NCI-H187 (cell line): ENCODE data around the gene MARVELD1.
A peak's percentile ranks its signal among the peaks of the same experiment; 100 is the strongest.

ENCODE experiments used
- DNase-seq, 2 experiments: peaks; one replicate each; lab custom pipeline; 2025; lab: John Stamatoyannopoulos, UW

Gene MARVELD1

GRCh38 chr10:97721871-97722780 lies 8.6 kb downstream of the MARVELD1 start:
- no peak for DNase-seq

GRCh38 chr10:97723001-97723400 lies 9.5 kb downstream of the MARVELD1 start:
- no peak for DNase-seq

DNA sequence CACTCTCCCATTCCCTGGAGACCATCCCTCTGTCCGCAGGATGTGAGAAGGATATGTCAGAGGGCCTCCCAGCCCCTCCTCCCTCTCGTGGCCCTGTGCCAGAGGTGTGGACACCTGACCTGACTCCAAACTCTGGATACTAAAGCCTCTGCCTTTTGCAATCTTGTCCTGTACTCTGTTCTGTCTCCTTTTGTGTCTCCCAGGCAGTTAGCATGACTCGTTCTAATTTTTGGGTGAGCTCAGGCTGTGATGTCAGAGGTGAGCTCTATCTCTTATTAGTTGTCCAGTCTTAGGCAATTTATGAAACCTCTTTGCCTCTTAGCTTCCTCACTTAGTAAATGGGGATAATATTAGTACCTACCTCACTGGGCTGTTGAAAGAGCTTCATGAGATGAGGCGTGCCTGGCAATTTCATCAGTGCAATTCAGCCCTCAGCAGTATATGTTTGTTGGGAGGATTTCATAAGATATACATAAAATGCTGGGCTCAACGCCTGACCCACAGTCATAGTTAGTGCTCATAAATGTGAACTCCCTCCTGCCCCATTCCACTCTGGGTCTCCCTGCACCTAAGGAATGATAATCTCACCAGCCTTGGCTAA lies 10.9 kb downstream of the MARVELD1 start:
- no peak for DNase-seq

DNA sequence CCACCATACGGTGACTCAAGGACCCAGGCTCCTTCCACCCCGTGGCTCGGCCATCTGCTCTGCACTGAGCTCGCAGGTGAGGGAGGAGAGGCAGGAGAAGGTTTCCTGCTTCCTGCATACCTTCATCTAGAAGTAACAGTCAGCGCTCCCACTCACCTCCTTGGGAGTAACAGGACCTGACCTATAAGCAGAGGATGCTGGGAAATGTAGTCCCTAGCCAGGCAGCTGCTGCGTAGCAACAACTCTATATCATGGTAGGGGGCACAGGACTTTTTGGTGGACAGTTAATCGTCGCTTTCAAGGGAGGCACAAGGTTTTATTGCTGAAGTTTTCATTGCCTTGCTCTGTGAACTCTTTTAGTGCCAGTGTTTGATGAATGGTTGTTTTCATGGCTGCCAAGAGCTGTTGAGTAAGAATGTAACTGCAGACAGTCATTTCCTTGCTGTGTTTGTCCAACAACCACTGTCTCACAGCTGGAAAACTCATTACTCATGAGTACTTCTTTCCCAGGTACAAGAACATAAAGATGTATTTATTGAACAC lies 13.2 kb downstream of the MARVELD1 start:
- DNase-seq, result no peak

GRCh38 chr10:97729014-97729413 lies 15.5 kb downstream of the MARVELD1 start:
- DNase-seq, result no peak

- peak in 1 of 2 experiments; percentile 24 for DNase-seq
Observed at GRCh38 chr10:97731346-97732051, 18.0 kb downstream of the MARVELD1 start.

DNA sequence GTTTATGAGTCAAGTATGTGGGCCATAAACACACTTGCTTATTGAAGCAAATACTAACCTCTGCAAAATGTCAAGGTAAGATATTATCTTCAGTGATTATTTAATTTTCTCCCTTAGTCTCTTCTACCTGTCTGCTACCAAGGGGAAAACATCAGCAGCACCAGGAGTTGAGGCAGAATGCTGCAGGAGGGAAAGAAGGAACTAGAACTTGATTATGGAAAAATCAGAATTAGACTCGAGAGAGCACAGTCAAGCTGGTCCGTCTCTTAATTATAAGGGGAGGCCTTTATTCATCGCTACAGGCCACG lies 18.5 kb downstream of the MARVELD1 start:
- DNase-seq, result no peak

DNA sequence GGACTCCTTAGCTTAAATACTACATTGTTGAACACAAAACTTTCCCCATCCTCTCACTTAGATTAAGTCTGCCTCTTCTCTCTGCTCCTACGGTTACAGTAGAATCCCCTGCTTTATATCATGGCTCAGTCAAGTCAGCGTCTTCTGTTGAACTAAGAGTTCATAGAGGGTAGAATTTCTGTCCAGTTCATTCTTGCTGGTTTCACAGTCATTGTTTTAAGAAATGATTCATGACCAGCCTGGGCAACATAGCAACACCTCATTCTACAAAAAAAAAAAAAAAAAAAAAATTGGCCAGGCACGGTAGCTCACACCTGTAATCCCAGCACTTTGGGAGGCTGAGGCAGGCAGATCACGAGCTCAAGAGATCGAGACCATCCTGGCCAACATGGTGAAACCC lies 19.7 kb downstream of the MARVELD1 start:
- no peak for DNase-seq

DNA sequence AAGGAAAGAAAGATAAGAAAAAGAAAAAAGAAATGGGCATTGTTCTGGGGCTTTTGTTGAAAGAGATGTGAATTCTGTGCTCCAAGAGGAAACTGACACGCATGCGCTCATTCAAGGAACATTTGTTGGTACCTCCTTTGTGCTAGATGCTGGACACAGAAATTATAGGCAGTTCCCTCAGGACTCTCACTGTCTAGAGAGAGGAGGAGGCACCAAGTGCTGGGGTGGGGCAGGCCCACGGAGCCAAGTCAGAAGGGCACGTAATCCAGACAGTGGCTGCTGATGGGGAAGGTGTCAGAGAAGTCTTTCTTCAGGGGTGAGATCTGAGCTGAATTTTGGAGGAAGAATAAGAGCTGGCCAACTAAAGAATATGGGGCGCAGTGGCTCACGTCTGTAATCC lies 20.5 kb downstream of the MARVELD1 start:
- DNase-seq, result no peak

GRCh38 chr10:97736403-97736901 lies 22.9 kb downstream of the MARVELD1 start:
- no peak for DNase-seq

DNA sequence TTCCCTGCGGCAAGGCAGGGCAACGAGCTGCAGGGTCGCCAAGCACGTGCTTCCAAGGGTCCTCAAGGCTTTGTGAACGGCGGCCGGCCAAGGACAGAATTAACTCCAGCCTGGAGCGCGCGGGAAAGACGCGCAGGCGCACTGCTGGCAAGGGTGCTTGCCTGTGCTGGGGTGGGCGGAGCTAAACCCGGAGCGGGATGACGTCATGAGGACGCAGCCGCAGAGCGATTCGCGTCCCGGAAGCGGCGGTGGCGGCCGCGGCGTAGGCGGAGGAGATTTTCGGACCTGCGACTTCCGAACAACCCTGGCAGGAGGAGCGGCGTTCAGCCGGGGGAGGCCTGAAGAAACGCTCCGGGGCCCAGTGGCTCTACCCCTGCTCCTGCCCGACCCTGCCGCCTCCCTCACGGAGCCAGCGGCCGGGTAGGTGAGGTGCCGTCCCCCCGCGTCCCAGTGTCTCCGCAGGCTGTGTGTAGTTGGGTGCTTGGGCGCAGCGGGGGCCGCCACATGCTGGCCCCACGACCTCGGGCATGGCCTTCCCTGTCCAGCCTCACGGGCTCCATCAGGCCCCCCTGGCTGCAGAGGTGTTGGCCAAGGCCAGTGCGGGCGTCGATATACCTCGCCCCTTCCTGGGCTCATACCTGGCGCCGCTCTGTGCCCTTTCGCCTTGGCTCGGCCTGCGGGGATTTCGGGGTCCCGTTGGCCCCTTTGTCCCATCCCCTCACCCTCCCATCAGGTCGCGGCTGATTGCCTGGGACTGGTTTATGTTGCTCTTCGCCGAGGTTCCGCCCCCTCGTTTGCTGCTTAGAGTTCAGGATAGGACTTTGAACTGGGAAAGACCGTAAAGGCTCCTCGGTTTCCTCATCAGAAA lies 23.6 kb downstream of the MARVELD1 start, which contains the start of gene ZFYVE27:
TSS of gene ZFYVE27 (plus strand) at position 227 of the 868 bp plus-strand sequence. CDS start 1,350 bp downstream, outside the sequence.
- peak; percentile 59 to 80 for DNase-seq

DNA sequence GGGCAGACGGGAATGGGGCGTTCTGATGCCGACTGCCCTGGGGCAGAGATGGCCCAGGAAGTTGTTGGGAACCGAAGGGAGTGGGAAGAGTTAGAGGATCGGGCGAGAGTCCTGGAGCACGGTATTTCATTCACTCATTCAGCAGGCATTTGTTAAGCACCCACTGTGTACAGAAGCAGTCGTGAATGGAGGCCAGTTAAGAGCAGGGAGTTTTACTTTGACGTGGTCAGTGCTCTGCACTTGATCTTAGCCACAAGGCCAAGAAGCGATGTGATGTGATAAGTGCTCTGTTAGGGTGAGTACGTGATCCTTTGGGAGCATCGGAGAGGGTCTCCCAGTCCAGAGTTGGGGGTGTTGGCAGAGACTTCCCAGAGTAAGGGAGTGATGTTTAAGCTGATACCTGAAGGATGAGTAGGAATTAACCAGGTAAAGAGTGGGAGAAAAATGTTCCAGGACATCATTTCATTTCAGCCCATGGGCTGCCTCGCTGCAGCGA lies 24.3 kb downstream of the MARVELD1 start:
- DNase-seq, result no peak

- no peak for DNase-seq
Observed at GRCh38 chr10:97738616-97739015, 25.1 kb downstream of the MARVELD1 start.

GRCh38 chr10:97740613-97741012 lies 27.1 kb downstream of the MARVELD1 start:
- DNase-seq, result no peak

DNA sequence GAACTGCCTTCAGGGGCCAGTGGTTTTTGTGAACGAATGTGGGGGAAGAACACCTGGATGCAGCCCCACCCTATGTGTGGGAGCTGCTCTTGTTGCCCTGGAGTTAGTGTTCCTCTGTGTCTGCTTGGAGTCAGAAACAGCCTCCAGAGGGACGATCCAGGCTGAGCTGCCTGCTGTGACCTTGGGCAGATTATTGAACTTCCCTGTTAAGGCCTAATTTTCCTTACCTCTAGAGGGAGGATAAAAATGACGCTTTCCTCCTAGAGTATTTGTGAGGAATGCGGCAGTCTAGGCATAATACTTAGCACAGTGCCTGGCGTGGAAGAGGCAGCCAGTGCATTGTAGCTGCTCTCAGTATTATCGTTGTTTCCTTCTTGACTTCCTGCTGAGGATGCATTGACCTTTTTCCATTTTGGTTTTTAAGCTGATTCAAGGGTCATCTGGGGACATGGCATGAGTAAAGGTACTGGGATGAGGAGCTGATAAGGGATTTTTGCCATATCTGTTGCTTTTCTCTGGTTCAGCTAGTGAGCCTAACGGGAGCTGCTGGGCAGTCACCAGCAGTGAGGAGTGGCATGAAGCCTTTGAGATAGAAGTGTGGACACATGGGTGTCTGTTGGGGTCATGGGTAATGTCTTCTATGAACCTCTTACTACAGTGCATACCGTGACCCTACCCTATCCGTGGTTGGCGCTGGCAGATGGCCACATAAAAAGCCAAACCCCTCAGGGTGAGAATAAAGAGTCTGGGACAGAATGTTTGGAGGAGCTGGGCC lies 29.8 kb downstream of the MARVELD1 start:
- no peak for DNase-seq

DNA sequence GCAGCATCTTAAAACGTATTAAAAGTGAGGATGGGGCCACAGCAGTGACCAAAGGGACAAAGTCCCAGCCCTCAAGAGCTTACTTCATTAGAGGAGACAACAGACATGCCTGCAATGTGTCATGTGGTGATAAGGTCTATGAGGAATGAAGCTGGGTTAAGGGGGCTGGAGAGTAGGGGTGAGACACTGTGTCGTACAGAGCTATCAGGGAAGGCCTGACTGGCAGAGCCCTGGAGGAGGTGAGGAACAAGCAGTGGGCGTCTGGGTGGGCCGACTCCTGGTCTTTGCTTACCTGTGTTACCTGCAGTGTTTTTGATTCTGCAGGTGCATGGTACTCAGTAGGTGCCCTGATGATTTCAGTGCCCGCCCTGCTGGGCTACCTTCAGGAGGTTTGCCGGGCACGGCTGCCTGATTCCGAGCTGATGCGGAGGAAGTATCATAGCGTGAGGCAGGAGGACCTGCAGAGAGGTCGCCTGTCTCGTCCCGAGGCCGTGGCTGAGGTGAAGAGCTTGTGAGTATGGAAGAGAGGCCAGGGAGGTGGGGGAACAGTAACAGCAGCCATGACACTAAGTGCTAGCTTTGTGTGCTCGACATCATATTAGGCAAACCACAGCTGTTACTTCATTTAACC lies 31.0 kb downstream of the MARVELD1 start:
- no peak for DNase-seq

DNA sequence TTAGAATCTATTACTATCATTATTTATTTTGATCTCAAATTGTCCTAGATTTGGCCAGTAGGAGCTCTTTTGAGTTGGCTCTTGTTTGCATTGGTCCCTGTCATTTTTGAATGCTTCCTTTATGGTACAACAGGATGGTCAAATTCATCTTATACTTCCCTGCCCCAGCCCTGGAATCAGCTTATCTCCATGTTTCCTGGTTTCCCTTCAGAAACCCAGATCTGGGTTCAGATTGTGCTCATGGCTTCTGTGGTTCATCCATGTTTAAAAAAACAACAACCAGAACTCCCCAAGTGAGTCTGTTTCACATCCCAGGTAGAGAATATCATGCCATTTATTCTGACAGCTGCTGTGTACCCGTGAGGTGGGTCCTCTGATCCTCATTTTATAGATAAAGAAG lies 34.0 kb downstream of the MARVELD1 start:
- DNase-seq, result no peak

- DNase-seq, result no peak
Observed at GRCh38 chr10:97748116-97748515, 34.6 kb downstream of the MARVELD1 start.

GRCh38 chr10:97752956-97753355 lies 39.4 kb downstream of the MARVELD1 start:
- no peak for DNase-seq

GRCh38 chr10:97754726-97755125 lies 41.2 kb downstream of the MARVELD1 start:
- DNase-seq, result no peak
